HG02840 (cell line): ENCODE results near the gene NAV3.

ENCODE experiments used
- ATAC-seq: cut with Tn5 transposase; IDR thresholded peaks from one replicate; pipeline ENCODE4 v1.9.1; 2021; ENCODE audit warnings: mild to moderate bottlenecking, moderate library complexity, moderate number of reproducible peaks; ENCODE audit not compliant: unreplicated experiment, low FRiP score

Gene NAV3

DNA sequence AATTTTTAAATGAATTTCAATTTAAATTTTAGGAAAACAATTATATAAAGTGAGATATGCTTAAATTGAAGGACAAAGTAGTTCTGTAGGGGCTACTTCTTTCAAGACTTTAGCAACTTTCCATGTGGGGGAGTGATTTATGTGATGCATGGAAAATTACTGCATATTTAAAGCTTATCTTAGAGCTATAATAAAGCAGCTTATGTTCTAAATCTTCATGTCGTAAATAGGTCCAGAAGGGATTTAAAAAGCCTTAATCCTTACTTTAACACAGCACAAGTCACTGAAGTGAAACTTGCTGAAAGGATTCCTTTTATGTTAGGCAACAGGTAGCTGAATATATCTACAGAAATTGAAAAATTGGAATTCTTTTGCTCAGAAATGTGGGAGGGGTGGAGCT lies 340.4 kb downstream of the NAV3 start:
- ATAC-seq, result no peak

GRCh38 chr12:78176643-78177042 lies 345.9 kb downstream of the NAV3 start:
- no peak for ATAC-seq

- ATAC-seq, result no peak
These were observed 346.6 kb downstream of the NAV3 start for GRCh38 chr12:78177298-78177697.

DNA sequence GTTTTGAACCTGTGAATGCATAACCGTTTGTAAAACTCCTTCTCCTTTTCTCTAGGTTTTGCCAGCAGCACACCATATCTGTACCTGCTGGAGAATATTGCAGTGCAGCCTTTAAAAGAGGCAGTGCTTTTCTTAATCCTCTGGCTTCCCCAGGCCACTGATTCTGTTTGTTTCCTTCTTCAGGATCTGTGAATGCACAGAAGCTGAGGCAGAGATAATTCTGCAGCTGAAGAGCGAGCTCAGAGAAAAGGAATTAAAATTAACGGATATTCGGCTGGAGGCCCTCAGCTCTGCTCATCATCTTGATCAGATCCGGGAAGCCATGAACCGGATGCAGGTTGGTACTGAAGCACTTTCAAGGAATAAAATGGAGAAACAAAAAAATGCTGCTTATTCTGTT lies 348.7 kb downstream of the NAV3 start:
- no peak for ATAC-seq

DNA sequence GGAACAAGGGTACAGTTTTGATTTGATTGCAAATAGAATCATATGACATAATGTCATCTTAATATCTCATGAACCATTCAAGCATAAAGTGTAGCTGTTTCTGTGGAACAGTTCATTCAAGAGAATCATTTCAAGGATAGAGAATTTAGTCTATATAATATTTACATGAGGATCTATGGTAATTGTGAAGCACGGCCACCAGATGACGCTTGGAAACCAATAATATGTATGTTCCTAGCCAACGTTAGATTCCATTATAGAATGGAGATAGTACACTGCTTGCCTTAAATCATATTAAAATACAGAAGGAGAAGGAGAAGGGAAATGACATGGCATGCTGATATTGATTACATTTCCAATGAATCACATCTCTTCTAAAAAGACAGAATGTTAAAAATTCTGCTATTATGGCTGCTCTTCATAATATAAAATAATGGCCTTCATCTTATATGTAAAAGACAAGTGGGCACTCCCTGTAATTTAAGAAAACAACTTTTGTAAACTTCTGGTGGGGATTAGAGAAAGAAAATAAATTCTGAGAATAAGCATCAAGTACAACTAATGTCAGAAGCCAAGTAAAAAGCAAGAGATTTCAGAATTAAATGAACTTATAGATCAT lies 351.0 kb downstream of the NAV3 start:
- no peak for ATAC-seq

GRCh38 chr12:78183824-78184223 lies 353.1 kb downstream of the NAV3 start:
- no peak for ATAC-seq

DNA sequence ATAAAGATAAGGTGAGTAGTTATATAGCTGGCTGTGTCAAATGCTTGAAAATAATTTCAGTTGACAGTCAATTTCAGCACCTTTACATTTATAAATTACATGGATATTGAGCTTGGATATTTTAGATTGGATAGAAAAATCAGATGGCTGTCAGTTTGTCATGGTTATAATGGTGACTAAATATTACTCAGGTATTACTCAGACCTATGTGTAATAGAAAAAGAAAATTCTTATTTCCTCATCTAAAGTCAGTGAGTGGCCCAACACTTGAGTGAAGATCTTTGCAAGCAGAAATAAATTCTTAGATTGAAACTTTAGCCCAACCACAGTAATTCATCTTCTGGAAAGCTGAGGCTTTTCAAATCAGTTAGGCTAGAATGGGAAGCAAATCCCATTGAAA lies 354.4 kb downstream of the NAV3 start:
- ATAC-seq, result no peak

DNA sequence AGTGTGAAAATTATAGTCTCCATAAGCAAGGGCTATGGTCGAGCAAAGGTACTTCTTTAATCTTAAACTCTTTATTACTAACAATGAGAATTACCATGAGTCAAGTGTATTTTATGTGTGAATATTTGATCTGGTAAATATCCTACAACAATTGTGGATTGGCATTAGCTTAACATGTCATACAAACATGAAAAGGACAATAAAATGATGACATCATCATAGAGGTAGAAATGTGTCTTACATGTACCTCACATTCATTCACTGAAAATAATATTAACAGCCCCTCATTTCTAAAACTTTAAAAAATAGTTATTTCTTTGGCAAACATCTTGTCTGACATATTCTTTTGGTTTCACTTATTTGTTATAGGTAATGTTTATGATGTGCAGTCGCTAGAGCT lies 355.0 kb downstream of the NAV3 start:
- ATAC-seq, result no peak

GRCh38 chr12:78186670-78187069 lies 356.0 kb downstream of the NAV3 start:
- no peak for ATAC-seq

- ATAC-seq, result no peak
These were observed 357.0 kb downstream of the NAV3 start for GRCh38 chr12:78187741-78188140.

- no peak for ATAC-seq
These were observed 359.0 kb downstream of the NAV3 start for GRCh38 chr12:78189656-78190055.

GRCh38 chr12:78191611-78192010 lies 360.9 kb downstream of the NAV3 start:
- ATAC-seq, result no peak

GRCh38 chr12:78192979-78193378 lies 362.3 kb downstream of the NAV3 start:
- no peak for ATAC-seq

DNA sequence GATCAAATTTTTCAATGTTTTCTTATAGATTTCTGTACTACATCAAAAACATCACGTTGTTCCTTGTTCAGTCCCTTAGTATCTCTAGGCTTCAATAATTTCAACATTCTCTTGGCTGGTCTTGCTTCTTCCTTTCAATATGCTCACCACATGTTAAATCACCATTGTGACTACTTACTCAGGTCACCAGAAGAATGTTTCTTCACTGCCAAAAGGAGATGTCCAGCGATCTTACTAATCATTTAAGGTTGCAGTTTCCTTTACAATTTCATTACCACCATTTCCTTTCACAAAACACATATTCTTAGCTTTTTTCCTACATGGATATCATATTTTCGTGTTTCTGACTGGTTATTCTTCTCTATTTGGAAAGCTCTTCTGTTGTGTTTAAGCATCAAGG lies 363.8 kb downstream of the NAV3 start:
- no peak for ATAC-seq

DNA sequence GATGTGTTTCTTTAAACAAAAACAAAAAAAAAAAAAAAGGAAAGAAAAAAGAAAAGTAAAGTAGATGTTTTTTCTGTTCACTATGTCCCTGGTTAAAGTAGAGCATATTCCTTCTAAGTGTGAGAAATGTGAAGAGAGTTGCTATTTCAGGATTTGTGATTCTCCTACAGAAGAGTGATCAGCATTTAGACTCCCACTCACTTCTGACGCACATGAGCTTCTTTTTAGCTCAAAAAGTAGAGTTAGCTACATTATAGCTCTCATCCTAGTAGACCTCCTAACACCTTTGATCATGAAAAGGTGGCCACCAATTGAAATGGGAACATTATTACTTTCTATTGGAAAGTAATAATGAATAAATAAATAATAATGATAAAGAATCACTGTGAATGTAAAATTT lies 368.2 kb downstream of the NAV3 start:
- no peak for ATAC-seq

DNA sequence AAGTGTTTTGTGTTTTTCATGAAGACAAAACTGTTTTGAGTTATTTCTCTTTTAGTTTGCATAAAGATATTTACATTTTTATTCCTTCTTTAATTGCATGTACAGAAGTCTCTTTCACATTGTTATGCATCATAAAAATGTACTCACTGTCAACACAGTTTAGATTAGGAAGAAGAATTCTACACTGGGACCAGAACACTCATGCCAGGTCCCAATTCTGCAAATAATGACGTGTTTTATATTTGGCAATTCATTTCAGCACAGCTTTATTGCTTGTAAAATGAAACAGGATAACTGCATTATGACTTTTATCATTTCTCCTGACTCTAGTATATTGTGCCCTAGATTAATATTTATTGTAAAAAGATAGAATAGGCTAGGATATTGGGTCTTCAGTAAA lies 369.2 kb downstream of the NAV3 start:
- ATAC-seq, result no peak

DNA sequence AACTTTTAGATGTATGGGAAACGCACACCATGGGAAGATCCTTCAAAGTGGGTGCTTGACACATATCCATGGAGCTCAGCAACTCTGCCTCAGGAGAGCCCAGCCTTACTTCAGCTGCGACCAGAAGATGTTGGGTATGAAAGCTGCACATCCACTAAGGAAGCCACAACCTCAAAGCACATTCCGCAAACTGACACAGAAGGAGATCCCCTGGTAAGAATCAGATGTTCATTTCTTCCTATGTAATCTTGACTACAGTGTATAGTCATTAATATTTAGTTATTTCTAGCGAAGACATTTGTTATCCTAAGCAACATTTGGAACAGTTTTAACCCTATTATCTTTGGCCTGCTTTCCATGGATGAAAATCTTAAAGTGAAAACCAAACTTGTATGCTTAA lies 374.2 kb downstream of the NAV3 start:
- no peak for ATAC-seq

DNA sequence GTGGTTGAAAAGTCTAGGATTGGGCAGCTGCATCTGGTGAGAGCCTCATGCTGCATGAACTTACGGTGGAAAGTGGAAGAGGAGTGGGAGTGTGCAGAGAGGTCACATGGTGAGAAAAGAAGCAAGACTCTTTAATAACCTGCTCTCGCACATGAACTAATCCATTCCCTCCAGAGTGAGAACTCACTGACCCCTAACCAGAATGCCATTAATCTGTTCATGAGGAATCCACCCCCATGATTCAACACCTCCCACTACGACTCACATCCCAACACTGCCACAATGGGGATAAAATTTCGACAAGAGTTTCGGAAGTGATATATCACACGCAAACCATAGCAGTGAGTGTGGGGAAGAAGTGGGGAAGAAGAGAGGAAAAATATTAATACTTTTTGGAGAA lies 377.4 kb downstream of the NAV3 start:
- ATAC-seq, result no peak

GRCh38 chr12:78209846-78210505 lies 379.3 kb downstream of the NAV3 start:
- ATAC-seq, result no peak

- no peak for ATAC-seq
These were observed 379.8 kb downstream of the NAV3 start for GRCh38 chr12:78210506-78210860.

GRCh38 chr12:78210894-78211302 lies 380.2 kb downstream of the NAV3 start:
- no peak for ATAC-seq

GRCh38 chr12:78220811-78221210 lies 390.1 kb downstream of the NAV3 start:
- no peak for ATAC-seq

DNA sequence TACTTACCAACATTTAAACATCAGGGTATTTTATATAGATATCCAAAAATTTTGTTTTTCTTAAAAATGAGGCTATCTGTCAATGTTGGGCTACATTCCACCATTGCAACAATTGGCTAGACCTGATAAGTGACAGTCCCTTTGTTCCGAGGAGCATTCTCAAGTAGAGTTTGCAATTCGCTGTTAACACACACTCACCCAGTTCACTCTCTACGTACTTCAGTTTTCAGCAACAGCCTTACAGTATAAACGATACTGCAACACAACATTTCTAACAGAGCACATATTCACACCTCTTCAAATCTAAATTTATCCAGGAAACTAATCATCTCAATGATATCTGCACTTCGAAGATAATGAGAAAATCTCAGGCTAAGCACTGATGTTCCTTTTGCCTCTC lies 393.5 kb downstream of the NAV3 start:
- ATAC-seq, result no peak
